Uterus (tissue), 4 donors: ENCODE data around the gene TMEM169. TPM values are rescaled to one million over a fixed set of nuclear protein-coding genes. Genes with fewer than 3 reads are reported as not detected.

Source experiments
- DNase-seq, 2 donors: peaks; one replicate each; pipeline ENCODE4 v3.0.0-alpha.2; 2019 to 2020
- H3K27ac ChIP-seq, 2 donors: fragments of 200-600 bp; sonication (generic); 1 replicate in 1 of 2; 2 replicates in 1 of 2; pipeline ENCODE4 v1.5.1; 2016 to 2018
- H3K27me3 ChIP-seq, 2 donors: fragments of 200-600 bp; sonication (generic); one replicate each; pipeline ENCODE4 v1.5.1; 2018 to 2019; ENCODE audit warnings: control low read depth in 1 of 2
- H3K36me3 ChIP-seq, 2 donors: fragments of 200-600 bp; sonication (generic); one replicate each; pipeline ENCODE4 v1.5.1; 2019; ENCODE audit warnings: control low read depth in 1 of 2
- H3K4me1 ChIP-seq, 2 donors: fragments of 200-600 bp; sonication (generic); one replicate each; pipeline ENCODE4 v1.5.1; 2018 to 2019; ENCODE audit warnings: control low read depth in 1 of 2
- H3K4me3 ChIP-seq, 2 donors: fragments of 200-600 bp; sonication (generic); 1 replicate in 1 of 2; 2 replicates in 1 of 2; pipeline ENCODE4 v1.5.1; 2018 to 2019; ENCODE audit warnings: mild to moderate bottlenecking in 1 of 2
- H3K9me3 ChIP-seq, 2 donors: fragments of 200-600 bp; sonication (generic); one replicate each; pipeline ENCODE4 v1.5.1; 2019; ENCODE audit warnings: control low read depth in 1 of 2
- POLR2A ChIP-seq, 2 donors: fragments of 450-650 bp; IDR thresholded peaks; one replicate each; pipeline ENCODE4 v1.6.1; 2016; ENCODE audit warnings: antibody characterized with exemption in 2 of 2, mild to moderate bottlenecking in 1 of 2, moderate library complexity in 1 of 2
- intact Hi-C: fragments of 100-400 bp; cut with DNase I; formaldehyde crosslinking; loops from one replicate; pipeline ENCODE4 v1.15.1; 2023; ENCODE audit warnings: low total_unique reads
- total RNA-seq, 4 donors: library from RNA; depleted of rRNA in 3 of 4; stranded (reverse); fragments of >200 nt in 3 of 4; gene quantifications; one replicate each; pipeline versions ENCODE4 v1.1.0 to v1.2.4, GENCODE V29; 2014 to 2023
- TF ChIP-seq, protein P1 (sequence below), 4 experiments: fragments of 200-600 bp in 2 of 4; fragments of 450-650 bp in 2 of 4; sonication (generic) in 2 of 4; IDR thresholded peaks; one replicate each; pipeline ENCODE4 v1.5.1; 2016 to 2019; ENCODE audit warnings: antibody characterized with exemption in 4 of 4, mild to moderate bottlenecking in 2 of 4, moderate library complexity in 1 of 4
- donor health status: DM: yes; HTN: yes; CAD: no.

TMEM169 gene
- total RNA-seq, 4 donors from 2014 or later = 0.97 to 1.0 TPM; not detected in 2

DNA sequence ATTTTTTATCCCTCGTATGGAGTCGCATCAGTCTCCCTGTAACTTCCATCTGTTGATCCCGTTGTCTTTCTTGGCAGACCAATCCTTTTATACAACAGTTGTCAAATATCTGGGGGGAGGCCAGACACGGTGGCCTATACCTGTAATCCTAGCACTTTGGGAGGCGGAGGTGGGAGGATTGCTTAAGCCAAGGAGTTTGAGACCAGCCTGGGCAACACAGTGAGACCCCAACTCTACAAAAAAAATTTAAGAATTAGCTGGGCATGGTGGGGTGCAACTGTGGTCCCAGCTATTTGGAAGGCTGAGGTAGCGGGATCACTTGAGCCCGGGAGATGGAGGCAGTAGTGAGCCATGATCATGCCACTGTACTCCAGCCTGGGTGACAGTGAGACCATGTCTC is 29.4 kb downstream of the TMEM169 start:
- intact Hi-C loops = no loop called here
- H3K27ac ChIP-seq = no peak overlapping the region

DNA sequence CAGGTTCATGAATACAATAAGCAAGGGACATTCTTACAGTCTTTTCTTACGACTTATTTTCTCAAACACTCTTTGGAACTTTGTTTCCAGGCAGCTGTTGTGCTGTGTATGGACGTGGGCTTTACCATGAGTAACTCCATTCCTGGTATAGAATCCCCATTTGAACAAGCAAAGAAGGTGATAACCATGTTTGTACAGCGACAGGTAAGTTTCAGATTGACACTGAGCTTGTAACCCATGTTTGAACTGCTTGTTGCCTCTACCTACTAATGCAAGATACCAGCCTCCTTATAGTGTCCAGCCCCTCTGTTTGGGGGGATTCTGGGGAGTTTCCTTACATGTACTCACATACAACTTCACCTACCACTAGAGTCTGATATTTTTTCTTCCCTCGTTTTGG is 31.2 kb downstream of the TMEM169 start:
- H3K27ac ChIP-seq = no peak overlapping the region
- TF ChIP-seq, protein P1, sequence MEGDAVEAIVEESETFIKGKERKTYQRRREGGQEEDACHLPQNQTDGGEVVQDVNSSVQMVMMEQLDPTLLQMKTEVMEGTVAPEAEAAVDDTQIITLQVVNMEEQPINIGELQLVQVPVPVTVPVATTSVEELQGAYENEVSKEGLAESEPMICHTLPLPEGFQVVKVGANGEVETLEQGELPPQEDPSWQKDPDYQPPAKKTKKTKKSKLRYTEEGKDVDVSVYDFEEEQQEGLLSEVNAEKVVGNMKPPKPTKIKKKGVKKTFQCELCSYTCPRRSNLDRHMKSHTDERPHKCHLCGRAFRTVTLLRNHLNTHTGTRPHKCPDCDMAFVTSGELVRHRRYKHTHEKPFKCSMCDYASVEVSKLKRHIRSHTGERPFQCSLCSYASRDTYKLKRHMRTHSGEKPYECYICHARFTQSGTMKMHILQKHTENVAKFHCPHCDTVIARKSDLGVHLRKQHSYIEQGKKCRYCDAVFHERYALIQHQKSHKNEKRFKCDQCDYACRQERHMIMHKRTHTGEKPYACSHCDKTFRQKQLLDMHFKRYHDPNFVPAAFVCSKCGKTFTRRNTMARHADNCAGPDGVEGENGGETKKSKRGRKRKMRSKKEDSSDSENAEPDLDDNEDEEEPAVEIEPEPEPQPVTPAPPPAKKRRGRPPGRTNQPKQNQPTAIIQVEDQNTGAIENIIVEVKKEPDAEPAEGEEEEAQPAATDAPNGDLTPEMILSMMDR (IDR thresholded peaks at IDR 0.05) = no peak
- TF ChIP-seq POLR2A (IDR thresholded peaks at IDR 0.05) = no peak
- H3K36me3 ChIP-seq = no peaks in the 10 kb centered on the region
- no peaks in the 10 kb centered on the region for H3K27me3 ChIP-seq
- H3K4me3 ChIP-seq = no peak overlapping the region
- no peak for DNase-seq
- intact Hi-C loops = no loop called here
- H3K4me1 ChIP-seq = peaks cover 6 to 11% of the 10 kb centered on the region in 2 donors
- no peaks in the 10 kb centered on the region for H3K9me3 ChIP-seq

More for the DNA sequence above, 29.4 kb downstream of the TMEM169 start:
- Histone ChIP-seq H3K9me3 (no peaks in the 10 kb centered on the region), H3K27me3 (no peaks in the 10 kb centered on the region), H3K4me1 (peaks cover 6 to 11% of the 10 kb centered on the region in 2 donors), H3K36me3 (no peaks in the 10 kb centered on the region), H3K4me3 (no peak overlapping the region)
- no peak for TF ChIP-seq POLR2A (IDR thresholded peaks at IDR 0.05)
- TF ChIP-seq, protein P1 (IDR thresholded peaks at IDR 0.05) = no peak
- DNase-seq = no peak

DNA sequence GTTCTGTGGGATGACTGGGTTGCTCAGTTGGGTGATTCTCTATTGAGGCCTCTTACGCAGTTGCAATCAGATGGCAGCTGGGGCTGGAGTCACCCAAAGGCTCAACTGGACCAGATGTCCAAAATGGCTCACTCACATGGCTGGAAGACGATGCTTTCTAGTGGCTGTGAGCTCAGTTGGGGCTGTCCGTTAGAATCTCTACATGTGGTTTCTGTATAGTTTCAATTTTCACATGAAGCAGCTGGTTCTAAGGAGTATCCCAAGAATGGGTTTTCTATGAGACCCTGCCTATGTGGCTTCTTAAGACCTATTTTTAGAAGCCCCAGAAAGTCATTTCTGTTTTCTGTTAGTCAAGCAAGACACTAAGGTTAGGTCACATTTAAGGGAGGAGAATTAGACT is 31.9 kb downstream of the TMEM169 start:
- no peak overlapping the region for H3K4me3 ChIP-seq
- no peak overlapping the region for H3K27ac ChIP-seq
- no peaks in the 10 kb centered on the region for H3K9me3 ChIP-seq
- peaks cover 6 to 11% of the 10 kb centered on the region in 2 donors for H3K4me1 ChIP-seq
- no peaks in the 10 kb centered on the region for H3K27me3 ChIP-seq
- no peak for DNase-seq
- intact Hi-C loops = no loop called here
- TF ChIP-seq, protein P1 (IDR thresholded peaks at IDR 0.05) = no peak
- TF ChIP-seq POLR2A (IDR thresholded peaks at IDR 0.05) = no peak
- H3K36me3 ChIP-seq = no peaks in the 10 kb centered on the region

DNA sequence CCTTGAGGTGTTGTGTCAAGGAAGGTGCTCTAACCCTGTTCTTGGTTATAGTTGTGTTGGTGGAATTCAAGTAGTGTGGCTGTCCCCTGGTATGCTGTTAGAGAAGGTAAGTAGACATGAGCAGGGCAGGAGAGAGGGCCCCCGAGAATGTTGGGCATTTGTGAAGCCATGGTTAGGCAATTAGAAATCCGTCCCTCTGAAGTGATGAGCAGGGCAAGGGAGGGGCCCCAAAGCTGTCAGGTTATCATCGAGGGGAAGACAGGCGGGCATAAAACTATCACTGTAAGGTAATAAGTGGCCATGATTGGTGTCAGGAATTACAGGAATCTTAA is 32.6 kb downstream of the TMEM169 start:
- Histone ChIP-seq H3K4me3 (no peak overlapping the region), H3K4me1 (peaks cover 6 to 11% of the 10 kb centered on the region in 2 donors), H3K9me3 (no peaks in the 10 kb centered on the region), H3K27ac (peak overlapping the region; percentile 58 to 60), H3K36me3 (no peaks in the 10 kb centered on the region), H3K27me3 (no peaks in the 10 kb centered on the region)
- intact Hi-C loops = no loop called here
- DNase-seq = peak in 1 of 2 donors; percentile 22
- no peak for TF ChIP-seq POLR2A (IDR thresholded peaks at IDR 0.05)
- TF ChIP-seq, protein P1 (IDR thresholded peaks at IDR 0.05) = no peak

DNA sequence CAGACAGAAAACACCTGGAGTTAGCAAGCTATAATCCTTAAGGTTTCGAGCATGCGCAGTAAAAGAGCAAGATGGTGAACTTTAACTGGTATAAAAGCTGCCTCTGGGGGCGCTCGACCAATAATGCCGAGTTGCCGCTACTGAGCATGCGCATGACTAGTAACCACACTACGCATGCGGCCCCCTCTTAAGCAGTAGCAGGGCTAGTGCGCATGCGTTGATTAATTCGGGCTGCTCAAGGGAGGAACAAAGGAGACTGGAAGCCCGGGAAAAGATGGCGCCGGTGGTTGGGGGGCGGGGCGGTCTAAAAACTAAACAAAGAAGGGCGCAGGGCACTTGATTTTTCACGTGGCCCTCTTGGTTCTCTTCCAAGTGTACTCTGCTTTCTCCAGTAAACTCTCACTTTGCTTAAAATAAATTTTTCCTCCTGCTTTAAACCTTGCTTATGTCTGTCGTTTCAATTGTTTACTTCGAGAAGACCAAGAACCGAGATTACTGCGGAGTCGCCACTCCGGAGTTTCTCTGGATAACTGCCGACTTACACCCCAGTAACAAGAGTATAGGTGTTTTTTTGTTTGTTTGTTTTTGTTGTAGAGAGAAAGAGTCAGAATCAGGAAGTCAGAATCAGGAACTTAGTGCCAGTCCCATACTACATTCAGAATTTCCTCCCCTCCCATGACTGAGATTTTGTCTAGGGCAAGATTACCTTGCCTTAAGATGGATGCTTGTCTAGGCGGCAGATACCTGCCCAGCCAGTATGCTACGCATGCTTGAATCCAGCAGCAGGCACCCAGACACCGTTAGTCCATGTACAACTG is 33.2 kb downstream of the TMEM169 start:
- TF ChIP-seq, protein P1 (IDR thresholded peaks at IDR 0.05) = peak; percentile 85 to 96 (median 90)
- peak in 1 of 2 donors; percentile 59 for TF ChIP-seq POLR2A (IDR thresholded peaks at IDR 0.05)
- peak overlapping the region; percentile 33 to 46 for H3K4me3 ChIP-seq
- H3K9me3 ChIP-seq = no peaks in the 10 kb centered on the region
- no peaks in the 10 kb centered on the region for H3K36me3 ChIP-seq
- DNase-seq = peak; percentile 96 to 99
- H3K4me1 ChIP-seq = peaks cover 5 to 11% of the 10 kb centered on the region in 2 donors
- intact Hi-C loops = no loop called here
- H3K27me3 ChIP-seq = no peaks in the 10 kb centered on the region
- peak overlapping the region; percentile 77 to 95 for H3K27ac ChIP-seq
